RWPE1 (cell line): ENCODE data around the gene DIP2B.
A peak's percentile ranks its signal among the peaks of the same experiment; 100 is the strongest.

Experiments used
- CTCF ChIA-PET: fragments of 350-600 bp; sonication (Branson Sonifier 250); formaldehyde crosslinking; extraction: SDS; loops from one replicate; lab custom pipeline; 2021; lab: Yijun Ruan, JAX
- POLR2A ChIA-PET: fragments of 400-600 bp; formaldehyde crosslinking; extraction: SDS; loops from one replicate; lab custom pipeline; 2020; ENCODE audit warnings: antibody characterized with exemption; ENCODE audit not compliant: low non-redundant PET; lab: Yijun Ruan, JAX
- DNase-seq: peaks from one replicate; pipeline ENCODE4 v3.0.0; 2012; ENCODE audit warnings: low spot score
- H3K27ac ChIP-seq: fragments of 450-650 bp; 2 replicates; pipeline ENCODE4 v1.5.1; 2017
- TF ChIP-seq, protein P1 (sequence below): fragments of 450-650 bp; conservative IDR thresholded peaks from 2 replicates; pipeline ENCODE4 v1.5.1; 2017; ENCODE audit warnings: low read depth, mild to moderate bottlenecking

DIP2B gene

DNA sequence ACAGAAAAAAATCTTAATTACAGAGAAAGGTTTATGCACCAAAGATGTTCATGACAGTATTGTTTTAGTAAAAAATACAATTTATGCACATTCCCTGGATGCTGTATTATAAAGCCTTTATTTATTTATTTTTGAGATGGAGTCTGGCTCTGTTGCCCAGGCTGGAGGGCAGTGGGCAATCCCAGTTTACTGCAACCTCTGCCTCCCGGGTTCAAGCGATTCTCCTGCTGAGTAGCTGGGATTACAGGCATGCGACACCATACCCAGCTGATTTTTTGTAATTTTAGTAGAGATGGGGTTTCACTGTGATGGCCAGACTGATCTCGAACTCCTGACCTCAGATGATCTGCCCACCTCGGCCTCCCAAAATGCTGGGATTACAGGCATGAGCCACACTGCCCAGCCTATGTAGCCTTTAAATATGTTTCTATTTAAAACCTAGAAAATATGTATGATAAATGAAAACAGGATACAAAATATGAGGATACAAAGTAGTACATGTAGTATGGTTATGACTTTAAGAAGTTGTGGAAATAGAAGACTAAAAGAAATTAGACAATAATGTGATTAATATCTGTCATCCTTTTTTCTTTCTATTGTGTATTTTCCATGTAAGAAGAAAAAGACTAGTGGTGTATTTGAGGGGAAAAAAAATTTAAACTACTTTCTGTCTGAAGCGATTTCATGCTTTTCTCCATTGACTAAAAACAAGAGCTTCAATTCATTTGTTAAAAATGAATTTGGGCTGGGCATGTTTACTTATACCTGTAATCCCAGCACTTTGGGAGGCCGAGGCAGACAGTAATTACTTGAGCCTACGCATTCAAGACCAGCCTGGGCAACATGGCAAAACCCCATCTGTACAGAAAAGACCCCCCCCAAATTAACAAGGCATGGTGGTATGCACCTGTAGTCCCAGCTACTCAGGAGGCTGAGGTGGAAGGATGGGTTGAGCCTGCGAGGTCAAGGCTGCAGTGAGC is 272.3 kb downstream of the DIP2B start:
- CTCF ChIA-PET = no interaction called here
- peak overlapping the region; percentile 33; the same call in 1 of the 2 replicates for H3K27ac ChIP-seq
- POLR2A ChIA-PET = no interaction called here
- no peak for DNase-seq
- TF ChIP-seq, protein P1, sequence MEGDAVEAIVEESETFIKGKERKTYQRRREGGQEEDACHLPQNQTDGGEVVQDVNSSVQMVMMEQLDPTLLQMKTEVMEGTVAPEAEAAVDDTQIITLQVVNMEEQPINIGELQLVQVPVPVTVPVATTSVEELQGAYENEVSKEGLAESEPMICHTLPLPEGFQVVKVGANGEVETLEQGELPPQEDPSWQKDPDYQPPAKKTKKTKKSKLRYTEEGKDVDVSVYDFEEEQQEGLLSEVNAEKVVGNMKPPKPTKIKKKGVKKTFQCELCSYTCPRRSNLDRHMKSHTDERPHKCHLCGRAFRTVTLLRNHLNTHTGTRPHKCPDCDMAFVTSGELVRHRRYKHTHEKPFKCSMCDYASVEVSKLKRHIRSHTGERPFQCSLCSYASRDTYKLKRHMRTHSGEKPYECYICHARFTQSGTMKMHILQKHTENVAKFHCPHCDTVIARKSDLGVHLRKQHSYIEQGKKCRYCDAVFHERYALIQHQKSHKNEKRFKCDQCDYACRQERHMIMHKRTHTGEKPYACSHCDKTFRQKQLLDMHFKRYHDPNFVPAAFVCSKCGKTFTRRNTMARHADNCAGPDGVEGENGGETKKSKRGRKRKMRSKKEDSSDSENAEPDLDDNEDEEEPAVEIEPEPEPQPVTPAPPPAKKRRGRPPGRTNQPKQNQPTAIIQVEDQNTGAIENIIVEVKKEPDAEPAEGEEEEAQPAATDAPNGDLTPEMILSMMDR = no peak

DNA sequence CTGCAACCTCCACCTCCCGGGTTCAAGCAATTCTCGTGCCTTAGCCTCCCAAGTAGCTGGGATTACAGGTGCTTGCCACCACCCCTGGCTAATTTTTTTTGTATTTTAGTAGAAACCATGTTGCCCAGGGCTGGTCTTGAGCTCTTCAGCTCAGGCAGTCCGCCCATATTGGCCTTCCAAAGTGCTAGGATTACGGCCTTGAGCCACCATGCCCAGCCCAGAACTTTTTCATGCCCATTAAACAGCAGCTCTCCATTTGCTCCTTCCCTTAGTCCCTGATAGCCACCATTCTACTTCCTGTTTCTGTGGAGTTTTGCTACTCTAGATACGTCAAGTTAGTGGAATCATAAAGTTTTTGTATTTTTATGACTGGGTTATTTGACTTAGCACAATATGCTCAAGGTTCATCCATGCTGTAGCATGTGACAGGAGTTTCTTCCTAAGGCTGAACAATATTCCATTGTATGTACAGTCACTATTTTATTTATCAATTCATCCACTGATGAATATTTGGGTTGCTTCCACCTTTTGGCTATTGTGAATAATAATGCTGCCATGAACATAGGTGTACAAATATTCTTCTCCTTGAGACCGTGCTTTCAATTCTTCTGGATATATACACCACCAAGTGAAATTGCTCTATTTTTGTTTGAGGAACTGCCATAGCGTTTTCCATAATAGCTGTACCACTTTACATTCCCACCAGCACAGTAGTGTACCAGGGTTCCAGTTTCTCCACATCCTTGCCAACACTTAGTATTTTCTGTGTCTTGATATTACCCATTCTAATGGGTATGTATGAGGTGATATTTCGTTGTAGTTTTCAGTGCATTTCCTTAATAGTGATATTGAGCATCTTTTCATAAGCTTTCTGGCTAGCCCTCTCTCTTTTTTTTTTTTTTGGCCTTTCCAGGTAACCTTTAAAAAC is 274.1 kb downstream of the DIP2B start:
- DNase-seq = no peak
- TF ChIP-seq, protein P1 = no peak
- ChIA-PET CTCF (no interaction called here), POLR2A (no interaction called here)
- H3K27ac ChIP-seq = no peak overlapping the region

GRCh38 chr12:50780013-50780412 is 275.2 kb downstream of the DIP2B start:
- ChIA-PET POLR2A (no interaction called here), CTCF (no interaction called here)
- no peak for DNase-seq
- TF ChIP-seq, protein P1 = no peak
- H3K27ac ChIP-seq = no peak overlapping the region

- ChIA-PET POLR2A (no interaction called here), CTCF (no interaction called here)
- no peak for DNase-seq
- TF ChIP-seq, protein P1 = no peak
- no peak overlapping the region for H3K27ac ChIP-seq
Measured at GRCh38 chr12:50784501-50784900, 279.7 kb downstream of the DIP2B start.

- ChIA-PET CTCF (no interaction called here), POLR2A (no interaction called here)
- TF ChIP-seq, protein P1 = no peak
- DNase-seq = no peak
- H3K27ac ChIP-seq = peak overlapping the region; percentile 92
Measured at GRCh38 chr12:50785406-50786001, 280.7 kb downstream of the DIP2B start.
